Ishikawa (cell line): ENCODE measurements around the gene SEC14L5.

Source experiments
- EP300 ChIP-seq: IDR thresholded peaks from 2 replicates; pipeline ENCODE4 v1.6.1; 2012; ENCODE audit warnings: borderline replicate concordance
- FOXM1 ChIP-seq: IDR thresholded peaks from 2 replicates; pipeline ENCODE4 v1.6.1; 2012; ENCODE audit warnings: low read depth, borderline replicate concordance
- TCF12 ChIP-seq: IDR thresholded peaks from 2 replicates; pipeline ENCODE4 v1.6.1; 2012; ENCODE audit warnings: low read depth
- TF ChIP-seq, protein P1 (sequence below): IDR thresholded peaks from 2 replicates; pipeline ENCODE4 v1.6.1; 2012; ENCODE audit warnings: low read depth, mild to moderate bottlenecking

GRCh38 chr16:4933871-4934395 is 24.2 kb upstream of the SEC14L5 start:
- no peak for TF ChIP-seq EP300
- no peak for TF ChIP-seq TCF12
- TF ChIP-seq FOXM1, result no peak
- TF ChIP-seq, protein P1, sequence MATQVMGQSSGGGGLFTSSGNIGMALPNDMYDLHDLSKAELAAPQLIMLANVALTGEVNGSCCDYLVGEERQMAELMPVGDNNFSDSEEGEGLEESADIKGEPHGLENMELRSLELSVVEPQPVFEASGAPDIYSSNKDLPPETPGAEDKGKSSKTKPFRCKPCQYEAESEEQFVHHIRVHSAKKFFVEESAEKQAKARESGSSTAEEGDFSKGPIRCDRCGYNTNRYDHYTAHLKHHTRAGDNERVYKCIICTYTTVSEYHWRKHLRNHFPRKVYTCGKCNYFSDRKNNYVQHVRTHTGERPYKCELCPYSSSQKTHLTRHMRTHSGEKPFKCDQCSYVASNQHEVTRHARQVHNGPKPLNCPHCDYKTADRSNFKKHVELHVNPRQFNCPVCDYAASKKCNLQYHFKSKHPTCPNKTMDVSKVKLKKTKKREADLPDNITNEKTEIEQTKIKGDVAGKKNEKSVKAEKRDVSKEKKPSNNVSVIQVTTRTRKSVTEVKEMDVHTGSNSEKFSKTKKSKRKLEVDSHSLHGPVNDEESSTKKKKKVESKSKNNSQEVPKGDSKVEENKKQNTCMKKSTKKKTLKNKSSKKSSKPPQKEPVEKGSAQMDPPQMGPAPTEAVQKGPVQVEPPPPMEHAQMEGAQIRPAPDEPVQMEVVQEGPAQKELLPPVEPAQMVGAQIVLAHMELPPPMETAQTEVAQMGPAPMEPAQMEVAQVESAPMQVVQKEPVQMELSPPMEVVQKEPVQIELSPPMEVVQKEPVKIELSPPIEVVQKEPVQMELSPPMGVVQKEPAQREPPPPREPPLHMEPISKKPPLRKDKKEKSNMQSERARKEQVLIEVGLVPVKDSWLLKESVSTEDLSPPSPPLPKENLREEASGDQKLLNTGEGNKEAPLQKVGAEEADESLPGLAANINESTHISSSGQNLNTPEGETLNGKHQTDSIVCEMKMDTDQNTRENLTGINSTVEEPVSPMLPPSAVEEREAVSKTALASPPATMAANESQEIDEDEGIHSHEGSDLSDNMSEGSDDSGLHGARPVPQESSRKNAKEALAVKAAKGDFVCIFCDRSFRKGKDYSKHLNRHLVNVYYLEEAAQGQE, result no peak
